Placental epithelial cell (primary cell): ENCODE data around the gene OR2AG1. TPM values are rescaled to one million over a fixed set of nuclear protein-coding genes. Genes with fewer than 3 reads are reported as not detected.

Experiments used
- total RNA-seq: library from RNA; depleted of rRNA; stranded (reverse); fragments of >200 nt; gene quantifications from 2 replicates; pipeline ENCODE4 v1.2.3, GENCODE V29; 2012

OR2AG1 gene
- total RNA-seq, result not detected in 2 replicates

GRCh38 chr11:6782720-6783119 lies at the start of gene OR2AG1:
Gene OR2AG1 (plus strand): TSS chr11:6783020. CDS start chr11:6785038, 2,018 bp downstream.

GRCh38 chr11:6771926-6772893 lies 10.6 kb upstream of the OR2AG1 start, which contains the start of gene OR2AG2:
Gene OR2AG2 (minus strand): TSS chr11:6771976. CDS start chr11:6768957, 3,019 bp downstream.

GRCh38 chr11:6799402-6799801 lies 16.6 kb downstream of the OR2AG1 start, which contains the start of gene OR6A2:
Gene OR6A2 (minus strand): TSS chr11:6799689. CDS start chr11:6795708, 3,981 bp downstream.

Other genes starting within 250 kb of the OR2AG1 start
- 7.5 and 10.4 TPM in 2 replicates for gene RRP8, start 179.4 kb upstream of the OR2AG1 start, total RNA-seq
- gene ILK, start 179.2 kb upstream of the OR2AG1 start, total RNA-seq, result 124 and 169 TPM in 2 replicates
- gene TAF10, start 170.8 kb upstream of the OR2AG1 start, total RNA-seq, result 23.6 and 35.0 TPM in 2 replicates
- 40.0 and 51.0 TPM in 2 replicates for gene TPP1, start 163.6 kb upstream of the OR2AG1 start, total RNA-seq
- gene DCHS1, start 127.2 kb upstream of the OR2AG1 start, total RNA-seq, result 0.33 and 8.2 TPM in 2 replicates
- gene MRPL17, start 99.7 kb upstream of the OR2AG1 start, total RNA-seq, result 36.5 and 37.7 TPM in 2 replicates
- gene OR2AG2, start 11.0 kb upstream of the OR2AG1 start, total RNA-seq, result 0.11 and 0.39 TPM in 2 replicates
- gene OR6A2, start 16.7 kb downstream of the OR2AG1 start, total RNA-seq, result 0.11 and 0.39 TPM in 2 replicates
- not detected in 2 replicates for gene OR10A5, start 62.7 kb downstream of the OR2AG1 start, total RNA-seq
- not detected in 2 replicates for gene OR10A2, start 80.0 kb downstream of the OR2AG1 start, total RNA-seq
- gene OR10A4, start 93.6 kb downstream of the OR2AG1 start, total RNA-seq, result not detected in 2 replicates
- 0.22 and 0.79 TPM in 2 replicates for gene OR2D2, start 109.5 kb downstream of the OR2AG1 start, total RNA-seq
- not detected in 2 replicates for gene OR2D3, start 138.0 kb downstream of the OR2AG1 start, total RNA-seq
- 2.7 and 3.9 TPM in 2 replicates for gene ZNF215, start 143.4 kb downstream of the OR2AG1 start, total RNA-seq
- gene ZNF214, start 237.3 kb downstream of the OR2AG1 start, total RNA-seq, result 1.7 and 4.3 TPM in 2 replicates
- under 0.01 TPM in 1 of 2 replicates, not detected in the other for gene NLRP14, start 237.5 kb downstream of the OR2AG1 start, total RNA-seq